Endothelial cell of umbilical vein (primary cell): Measurements from ENCODE around the gene VPS16. TPM values are rescaled to one million over a fixed set of nuclear protein-coding genes. Genes with fewer than 3 reads are reported as not detected.

Experiments used
- BruUV-seq: library from RNA; stranded (reverse); fragments of 400-500 nt; replicated peaks from 2 replicates; lab custom pipeline; 2021; lab: Mats Ljungman, UMichigan
- CTCF ChIA-PET: fragments of 300-600, 350-600 bp; sonication (Branson Sonifier 250); formaldehyde crosslinking; loops from one replicate; lab custom pipeline; 2021; ENCODE audit warnings: antibody characterized with exemption, inconsistent platforms; lab: Charles Lee
- POLR2A ChIA-PET: fragments of 300-600, 350-600 bp; sonication (Branson Sonifier 250); formaldehyde crosslinking; loops from one replicate; lab custom pipeline; 2021; ENCODE audit warnings: antibody characterized with exemption, inconsistent platforms; lab: Charles Lee
- DNase-seq: peaks from one replicate; pipeline ENCODE4 v3.0.0-alpha.2; 2011; ENCODE audit warnings: low read depth, low spot score
- FAIRE-seq: peaks from 2 replicates; lab custom pipeline; 2011; peaks lifted over from hg19 to GRCh38; lab: Jason Lieb, UNC
- H2AFZ ChIP-seq: 2 replicates; pipeline ENCODE4 v1.6.0; 2012; ENCODE audit warnings: low read depth, low read length, control low read depth, inconsistent platforms
- H3K27ac ChIP-seq: 2 replicates; pipeline ENCODE4 v1.5.1; 2011; ENCODE audit warnings: low read depth, mild to moderate bottlenecking, control low read depth, low read length, moderate library complexity; ENCODE audit not compliant: insufficient read depth
- H3K27me3 ChIP-seq, 2 experiments: 2 replicates each; pipeline versions ENCODE4 v1.6.0 to v1.6.1; 2011; ENCODE audit warnings: low read length in 2 of 2, mixed read lengths in 1 of 2; ENCODE audit not compliant: control insufficient read depth in 2 of 2, insufficient read depth in 2 of 2
- H3K36me3 ChIP-seq, 2 experiments: 2 replicates in 1 of 2; 3 replicates in 1 of 2; pipeline ENCODE4 v1.5.1; 2011; ENCODE audit warnings: low read length in 2 of 2, mild to moderate bottlenecking in 1 of 2, moderate library complexity in 1 of 2; ENCODE audit not compliant: control insufficient read depth in 2 of 2, insufficient read depth in 2 of 2; ENCODE audit errors: extremely low read depth in 1 of 2
- H3K4me1 ChIP-seq: 3 replicates; pipeline ENCODE4 v1.5.1; 2011; ENCODE audit warnings: mild to moderate bottlenecking, low read length; ENCODE audit not compliant: control insufficient read depth, insufficient read depth; ENCODE audit errors: extremely low read depth
- H3K4me2 ChIP-seq: 2 replicates; pipeline ENCODE4 v1.6.1; 2011; ENCODE audit warnings: low read length, control low read depth, mixed read lengths; ENCODE audit not compliant: insufficient read depth
- H3K4me3 ChIP-seq, 3 experiments: fragments of 200-600 bp in 1 of 3; sonication (generic), shearing (Covaris generic) in 1 of 3; replicated peaks in 1 of 3; 2 replicates each; pipeline ENCODE4 v1.5.1; 2011 to 2016; ENCODE audit warnings: control low read depth in 3 of 3, low read length in 3 of 3, mild to moderate bottlenecking in 2 of 3, inconsistent platforms in 1 of 3, low read depth in 1 of 3, moderate library complexity in 1 of 3; ENCODE audit not compliant: insufficient read depth in 1 of 3
- H3K79me2 ChIP-seq: 2 replicates; pipeline ENCODE4 v1.6.0; 2012; ENCODE audit warnings: low read length, inconsistent platforms; ENCODE audit not compliant: control insufficient read depth, insufficient read depth
- H3K9ac ChIP-seq: replicated peaks from 2 replicates; pipeline ENCODE3; 2011; ENCODE audit warnings: low read length, control low read depth; ENCODE audit not compliant: insufficient read depth; ENCODE audit errors: extremely low read depth
- H3K9me1 ChIP-seq: replicated peaks from 3 replicates; pipeline ENCODE4 v1.6.0; 2011; ENCODE audit warnings: mild to moderate bottlenecking, low read length; ENCODE audit not compliant: control insufficient read depth, insufficient read depth; ENCODE audit errors: extremely low read depth
- H3K9me3 ChIP-seq: replicated peaks from 2 replicates; pipeline ENCODE4 v1.5.1; 2012; ENCODE audit warnings: low read length, inconsistent platforms; ENCODE audit not compliant: control insufficient read depth, insufficient read depth
- H4K20me1 ChIP-seq: replicated peaks from 2 replicates; pipeline ENCODE3; 2011; ENCODE audit warnings: mild to moderate bottlenecking, low read length; ENCODE audit not compliant: control insufficient read depth, insufficient read depth; ENCODE audit errors: extremely low read depth
- EZH2 ChIP-seq: IDR thresholded peaks from 2 replicates; pipeline ENCODE4 v1.6.1; 2012; ENCODE audit warnings: borderline replicate concordance, low read depth, mild to moderate bottlenecking, moderate library complexity, low read length, inconsistent platforms; ENCODE audit not compliant: severe bottlenecking
- FOS ChIP-seq: IDR thresholded peaks from 2 replicates; pipeline ENCODE4 v1.6.1; 2011; ENCODE audit warnings: mild to moderate bottlenecking, low read length, moderate library complexity, borderline replicate concordance; ENCODE audit not compliant: insufficient read depth
- GATA2 ChIP-seq: IDR thresholded peaks from 2 replicates; pipeline ENCODE4 v1.7.0; 2011; ENCODE audit warnings: low read depth, mild to moderate bottlenecking, moderate library complexity, mixed read lengths, low read length; ENCODE audit not compliant: insufficient read length, insufficient read depth
- JUN ChIP-seq: IDR thresholded peaks from 2 replicates; pipeline ENCODE4 v1.6.1; 2011; ENCODE audit warnings: borderline replicate concordance, low read depth; ENCODE audit not compliant: insufficient read length, insufficient read depth
- MYC ChIP-seq: IDR thresholded peaks from one replicate; pipeline ENCODE4 v1.6.1; 2011; ENCODE audit warnings: mild to moderate bottlenecking, low read depth, low read length
- POLR2A ChIP-seq: IDR thresholded peaks from 2 replicates; pipeline ENCODE4 v1.6.1; 2012; ENCODE audit warnings: low read depth, mild to moderate bottlenecking, control low read depth, low read length
- dilution Hi-C: fragments of 300-500 bp; cut with MboI; formaldehyde crosslinking; loops from one replicate; pipeline ENCODE4 v1.15.0; 2019; ENCODE audit warnings: low sequenced_read_pairs; ENCODE audit not compliant: extremely low pct_ligation_motif_present
- intact Hi-C: fragments of 100-400 bp; cut with micrococcal nuclease; formaldehyde crosslinking; loops from one replicate; pipeline ENCODE4 v1.10.0; 2022
- polyA plus RNA-seq, 4 experiments: library from polyadenylated mRNA; depleted of rRNA in 3 of 4; stranded (reverse) in 3 of 4; unstranded in 1 of 4; fragments of >200 nt; gene quantifications; 2 replicates each; pipeline versions ENCODE4 v1.2.1 to v1.2.3, GENCODE V29; 2011 to 2012; ENCODE audit warnings: missing spikeins in 1 of 4
- total RNA-seq: library from RNA; stranded (reverse); gene quantifications from 2 replicates; pipeline ENCODE4 v1.2.3, GENCODE V29; 2021
- TF ChIP-seq, protein P1 (sequence below), 2 donors: IDR thresholded peaks; 1 replicate in 1 of 2; 2 replicates in 1 of 2; pipeline ENCODE4 v1.5.1; 2011; ENCODE audit warnings: low read length in 2 of 2, mild to moderate bottlenecking in 2 of 2, moderate library complexity in 2 of 2, control low read depth in 1 of 2, inconsistent platforms in 1 of 2, low read depth in 1 of 2; ENCODE audit not compliant: insufficient read depth in 1 of 2; ENCODE audit errors: extremely low read depth in 1 of 2
- TF ChIP-seq, protein P2 (sequence below): IDR thresholded peaks from 2 replicates; pipeline ENCODE4 v1.6.1; 2011; ENCODE audit not compliant: insufficient read depth, insufficient read length

The VPS16 gene
- total and polyA plus RNA-seq, 2 donors (not counting 3 experiments of a cell fraction or from before 2014, with no cell fraction given): 37.6 to 42.3 TPM

DNA sequence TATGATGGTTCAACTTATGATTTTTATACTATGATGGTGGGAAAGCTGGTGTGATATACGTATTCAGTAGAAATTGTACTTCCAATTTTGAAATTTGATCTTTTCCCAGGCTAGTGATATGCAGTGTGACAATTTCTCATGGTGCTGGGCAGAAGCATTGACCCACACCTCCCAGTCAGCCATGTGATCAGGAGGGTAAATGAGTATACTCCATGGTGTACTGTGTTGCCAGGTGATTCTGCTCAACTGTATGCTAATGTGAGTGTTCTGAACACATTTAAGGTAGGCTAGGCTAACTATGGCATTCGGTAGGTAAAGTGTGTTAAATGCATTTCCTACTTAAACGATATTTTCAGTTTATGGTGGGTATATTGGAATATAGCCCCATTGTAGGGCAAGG is 51.8 kb downstream of the VPS16 start:
- H3K9me3 ChIP-seq: no peaks in the 10 kb centered on the region
- POLR2A ChIA-PET: interaction anchor here (0.6 kb wide), 1 partner anchor 8 kb away, joined by 4 read pairs; no protein-coding TSS in a partner anchor
- H3K79me2 ChIP-seq: peaks cover 86% of the 10 kb centered on the region
- H3K9ac ChIP-seq: no peak overlapping the region
- CTCF ChIA-PET: no interaction called here
- dilution Hi-C loops (no loop called here), intact Hi-C loops (no loop called here)
- FAIRE-seq (no peak), DNase-seq (no peak)
- H4K20me1 ChIP-seq: peaks cover 2% of the 10 kb centered on the region
- H3K27ac ChIP-seq: no peak overlapping the region
- H3K4me3 ChIP-seq: no peak overlapping the region
- TF ChIP-seq, protein P1, sequence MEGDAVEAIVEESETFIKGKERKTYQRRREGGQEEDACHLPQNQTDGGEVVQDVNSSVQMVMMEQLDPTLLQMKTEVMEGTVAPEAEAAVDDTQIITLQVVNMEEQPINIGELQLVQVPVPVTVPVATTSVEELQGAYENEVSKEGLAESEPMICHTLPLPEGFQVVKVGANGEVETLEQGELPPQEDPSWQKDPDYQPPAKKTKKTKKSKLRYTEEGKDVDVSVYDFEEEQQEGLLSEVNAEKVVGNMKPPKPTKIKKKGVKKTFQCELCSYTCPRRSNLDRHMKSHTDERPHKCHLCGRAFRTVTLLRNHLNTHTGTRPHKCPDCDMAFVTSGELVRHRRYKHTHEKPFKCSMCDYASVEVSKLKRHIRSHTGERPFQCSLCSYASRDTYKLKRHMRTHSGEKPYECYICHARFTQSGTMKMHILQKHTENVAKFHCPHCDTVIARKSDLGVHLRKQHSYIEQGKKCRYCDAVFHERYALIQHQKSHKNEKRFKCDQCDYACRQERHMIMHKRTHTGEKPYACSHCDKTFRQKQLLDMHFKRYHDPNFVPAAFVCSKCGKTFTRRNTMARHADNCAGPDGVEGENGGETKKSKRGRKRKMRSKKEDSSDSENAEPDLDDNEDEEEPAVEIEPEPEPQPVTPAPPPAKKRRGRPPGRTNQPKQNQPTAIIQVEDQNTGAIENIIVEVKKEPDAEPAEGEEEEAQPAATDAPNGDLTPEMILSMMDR (IDR thresholded peaks at IDR 0.05; ENCODE audit: extremely low read depth in 1 of 2, insufficient read depth in 1 of 2, low read depth in 1 of 2, low read length in 2 of 2): no peak
- no peak for TF ChIP-seq GATA2
- TF ChIP-seq EZH2: no peak
- no peak for TF ChIP-seq MYC
- TF ChIP-seq, protein P2, sequence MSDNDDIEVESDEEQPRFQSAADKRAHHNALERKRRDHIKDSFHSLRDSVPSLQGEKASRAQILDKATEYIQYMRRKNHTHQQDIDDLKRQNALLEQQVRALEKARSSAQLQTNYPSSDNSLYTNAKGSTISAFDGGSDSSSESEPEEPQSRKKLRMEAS: no peak
- TF ChIP-seq POLR2A: no peak
- no peak for TF ChIP-seq FOS
- no peak for TF ChIP-seq JUN
- H3K36me3 ChIP-seq: no peaks in the 10 kb centered on the region
- H2AFZ ChIP-seq: no peak overlapping the region
- peaks cover 17% of the 10 kb centered on the region for H3K4me1 ChIP-seq
- no TSS peak for BruUV-seq
- H3K4me2 ChIP-seq: no peak overlapping the region
- H3K27me3 ChIP-seq: no peaks in the 10 kb centered on the region
- no peaks in the 10 kb centered on the region for H3K9me1 ChIP-seq
